ENCODE measurements around the gene PRRG4.

- TF ChIP-seq POLR2AphosphoS5 (IDR thresholded peaks at IDR 0.05; ENCODE audit: borderline replicate concordance, low read depth, low read length) (no peak), FOXP2 (optimal IDR thresholded peaks at IDR 0.05; ENCODE audit: control extremely low read depth, extremely low read length, insufficient read depth) (no peak)
These were observed 10.9 kb downstream of the PRRG4 start for GRCh38 chr11:32840587-32840986.

Measured in SK-N-MC (cell line).